GM19238 (cell line): ENCODE data around the gene SLC47A1.
"Not testable (repeated sequence)": the region's sequence is repeated elsewhere in the genome, so short reads cannot be mapped to it uniquely, and the experiment has no call there.

Source experiments
- DNase-seq: peaks from one replicate; pipeline ENCODE4 v3.0.0; 2011; ENCODE audit warnings: low spot score; ENCODE audit not compliant: insufficient read length

The SLC47A1 gene

GRCh38 chr17:19551591-19552148 lies 18.0 kb downstream of the SLC47A1 start:
- no peak for DNase-seq

- no peak for DNase-seq
These were observed 19.4 kb downstream of the SLC47A1 start for GRCh38 chr17:19553036-19553435.

DNA sequence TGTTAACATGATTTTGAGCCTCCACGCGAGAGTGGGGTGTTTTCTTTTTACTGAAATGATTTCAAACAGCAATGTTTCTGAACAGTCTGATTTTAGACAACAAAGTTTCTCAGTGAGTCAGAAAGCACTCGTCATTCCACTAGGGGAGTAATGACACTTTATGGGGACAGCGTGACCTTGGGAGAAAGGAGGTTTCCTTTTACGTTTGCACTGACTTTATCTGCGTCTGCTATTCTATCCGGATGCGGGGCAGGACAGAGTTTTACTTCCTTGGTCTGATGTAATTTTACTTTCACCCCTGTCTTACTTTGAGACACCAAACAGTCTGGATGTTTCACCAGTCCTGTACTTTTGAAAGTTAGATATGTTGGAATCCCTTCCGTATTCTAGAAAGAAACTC lies 20.7 kb downstream of the SLC47A1 start:
- no peak for DNase-seq

- no peak for DNase-seq
These were observed 22.1 kb downstream of the SLC47A1 start for GRCh38 chr17:19555746-19556145.

GRCh38 chr17:19558946-19559345 lies 25.3 kb downstream of the SLC47A1 start:
- no peak for DNase-seq

- DNase-seq: no peak
These were observed 28.2 kb downstream of the SLC47A1 start for GRCh38 chr17:19561697-19562318.

DNA sequence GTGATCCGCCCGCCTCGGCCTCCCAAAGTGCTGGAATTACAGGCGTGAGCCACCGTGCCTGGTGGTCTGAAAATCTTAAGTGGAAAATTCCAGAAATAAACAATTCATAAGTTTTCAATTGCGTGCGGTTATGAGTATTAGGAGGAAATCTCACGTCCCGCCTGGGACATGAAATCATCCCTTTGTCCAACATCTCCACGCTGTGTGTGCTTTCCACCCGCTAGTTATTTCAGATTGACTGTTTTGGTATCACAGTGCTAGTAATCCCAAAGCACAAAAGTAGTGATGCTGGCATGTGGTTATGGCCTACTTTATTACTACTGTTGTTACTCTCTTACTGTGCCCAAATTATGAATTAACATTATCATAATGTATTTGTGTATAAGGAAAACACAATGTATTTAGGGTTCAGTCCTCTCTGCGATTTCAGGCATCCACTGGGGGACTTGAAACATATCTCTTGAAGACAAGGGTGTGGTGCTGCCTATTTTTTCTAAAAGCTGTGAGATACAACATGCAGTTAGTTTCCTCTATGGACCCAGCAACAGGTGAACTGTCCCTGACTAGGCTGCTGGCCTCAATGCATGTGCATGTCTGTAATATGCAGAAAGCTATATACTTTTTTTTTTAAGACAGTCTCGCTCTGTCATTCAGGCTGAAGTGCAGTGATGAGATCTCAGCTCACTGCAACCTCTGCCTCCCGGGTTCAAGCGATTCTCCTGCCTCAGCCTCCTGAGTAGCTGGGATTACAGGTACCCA lies 32.3 kb downstream of the SLC47A1 start:
- DNase-seq: no peak

DNA sequence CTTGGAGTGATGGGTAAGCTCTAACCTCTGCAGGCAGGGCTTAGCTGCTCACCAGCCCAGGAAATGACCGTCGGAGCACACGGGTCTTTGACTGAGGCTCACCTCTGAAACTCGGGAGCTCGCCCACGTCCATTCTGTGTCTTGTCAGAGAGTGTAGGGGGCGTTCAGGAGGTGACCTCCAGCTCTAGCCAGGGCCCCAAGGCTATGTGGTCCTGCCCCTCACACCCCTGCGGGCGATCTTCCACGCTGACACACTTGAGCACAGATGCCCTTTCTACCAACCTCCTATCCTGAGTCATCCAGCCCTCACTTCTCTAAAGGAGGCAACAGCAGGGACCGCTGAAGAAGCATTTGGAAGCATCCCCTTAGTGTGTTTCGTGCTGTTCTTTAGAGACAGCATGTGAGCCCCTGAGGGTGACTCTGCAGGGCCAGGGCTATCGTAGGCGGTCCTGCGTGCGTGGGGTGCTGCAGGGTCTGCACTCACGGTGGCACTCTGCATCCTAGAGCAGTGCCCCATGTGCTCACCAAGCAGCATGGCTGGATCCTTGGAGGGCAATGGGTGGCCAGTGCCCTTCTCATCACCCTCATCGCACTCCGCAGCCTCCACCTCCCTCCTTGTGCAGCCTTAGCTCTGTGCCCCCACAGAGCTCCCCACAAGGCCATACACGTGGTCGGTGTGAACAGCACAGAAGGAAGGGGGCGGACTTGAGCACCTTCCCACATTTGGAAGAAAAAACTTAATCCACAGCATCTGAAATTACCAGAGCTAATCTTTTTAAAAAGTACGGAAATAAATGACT lies 33.8 kb downstream of the SLC47A1 start:
- DNase-seq: no peak

GRCh38 chr17:19568016-19568350 lies 34.3 kb downstream of the SLC47A1 start:
- DNase-seq: no peak

- DNase-seq: no peak
These were observed 36.3 kb downstream of the SLC47A1 start for GRCh38 chr17:19569785-19570543.

- DNase-seq: no peak
These were observed 36.9 kb downstream of the SLC47A1 start for GRCh38 chr17:19570544-19571062.

DNA sequence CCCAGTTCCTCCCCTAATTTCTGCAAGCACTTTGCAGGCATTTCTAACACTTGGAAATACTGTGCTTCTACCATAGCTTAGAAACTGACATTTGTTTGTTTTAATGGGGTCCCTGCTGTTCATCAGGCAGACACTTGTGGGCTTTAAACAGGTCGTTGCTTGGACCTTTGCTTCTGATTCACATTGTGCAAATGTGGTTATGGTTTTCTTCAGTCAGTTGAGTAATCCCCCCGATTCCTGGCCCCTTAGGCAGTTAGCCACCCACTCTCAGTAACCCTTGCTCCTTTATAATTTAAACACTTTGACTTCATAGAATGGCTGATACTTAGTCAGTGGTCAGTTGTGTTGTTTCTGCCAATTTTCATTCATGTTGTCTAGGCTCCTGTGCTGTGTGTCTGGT lies 39.4 kb downstream of the SLC47A1 start:
- DNase-seq: no peak

DNA sequence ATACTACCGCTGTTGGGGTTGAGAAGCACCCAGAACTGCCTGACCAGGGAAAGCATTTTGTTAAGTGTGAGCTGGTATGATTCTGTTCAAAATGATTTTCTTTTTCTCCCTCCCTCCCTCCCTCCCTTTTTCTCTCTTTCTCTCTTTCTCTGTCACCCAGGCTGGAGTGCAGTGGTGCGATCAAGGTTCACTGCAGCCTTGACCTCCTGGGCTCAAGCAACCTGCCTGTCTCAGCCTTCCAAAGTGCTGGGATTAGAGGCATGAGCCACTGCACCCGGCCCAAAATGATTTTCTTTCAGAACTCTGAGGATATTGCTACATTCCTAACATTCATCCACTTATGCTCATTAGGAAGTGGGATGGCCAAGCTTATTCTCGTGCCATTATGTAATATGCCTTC lies 41.3 kb downstream of the SLC47A1 start:
- DNase-seq: no peak

DNA sequence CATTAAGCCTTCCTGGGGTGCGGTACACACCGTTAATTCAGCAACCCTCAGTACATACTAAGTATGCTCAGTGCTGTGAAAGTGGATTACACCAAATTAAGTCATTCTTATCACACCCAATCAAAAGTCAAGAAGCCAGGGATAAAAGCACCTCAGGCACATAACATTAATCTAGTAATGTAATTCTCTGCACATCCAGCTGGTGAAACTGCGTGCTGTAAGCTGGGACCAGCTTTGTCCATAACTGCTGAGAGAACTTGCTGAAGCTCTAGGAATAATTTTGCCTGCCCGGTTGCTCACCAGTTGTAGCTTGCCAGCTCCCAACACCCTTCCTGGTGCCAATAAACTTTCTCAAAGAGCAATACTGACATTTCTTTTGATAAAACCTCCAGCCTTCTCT lies 44.9 kb downstream of the SLC47A1 start:
- DNase-seq: no peak

GRCh38 chr17:19579192-19579761 lies 45.6 kb downstream of the SLC47A1 start:
- no peak for DNase-seq

GRCh38 chr17:19579867-19580565 lies 46.4 kb downstream of the SLC47A1 start:
- DNase-seq: no peak

- DNase-seq: not testable (repeated sequence)
These were observed 46.9 kb downstream of the SLC47A1 start for GRCh38 chr17:19580566-19580920.

DNA sequence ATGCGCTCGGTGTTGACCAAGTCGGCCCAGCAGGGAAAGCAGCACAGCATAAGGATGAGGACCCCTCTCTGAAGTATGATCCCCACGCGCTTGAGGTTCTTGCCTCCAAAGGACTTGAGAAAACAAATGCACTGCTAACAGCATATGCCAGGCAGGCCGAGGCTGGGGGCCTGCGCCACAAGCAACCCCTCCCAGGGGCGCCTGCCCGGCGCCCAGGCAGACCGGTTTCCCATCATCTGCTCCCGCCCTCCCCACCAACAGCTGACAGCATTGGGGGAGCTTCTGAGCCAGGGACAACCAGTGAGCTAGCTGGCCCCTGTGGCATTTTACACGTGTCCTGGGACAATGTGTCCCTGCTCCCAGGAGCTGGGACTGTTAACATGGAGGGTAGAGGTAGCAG lies 48.5 kb downstream of the SLC47A1 start:
- not testable (repeated sequence) for DNase-seq

GRCh38 chr17:19583871-19584270 lies 50.2 kb downstream of the SLC47A1 start:
- no peak for DNase-seq

GRCh38 chr17:19590451-19590850 lies 56.8 kb downstream of the SLC47A1 start:
- no peak for DNase-seq
